Stimulated activated effector memory CD8-positive, alpha-beta T cell treated with anti-CD3 and anti-CD28 coated beads, Interleukin-12 subunit alpha, Interleukin-12 subunit beta, amount 100 ng/mL, for 72 hours (primary cell): ENCODE data around the gene ADAMTS6.
"Not testable (repeated sequence)": the region's sequence is repeated elsewhere in the genome, so short reads cannot be mapped to it uniquely, and the experiment has no call there.

Experiments used
- ATAC-seq: fragments of 150-1000 bp; cut with Tn5 transposase; 2 replicates; pipeline ENCODE4 v1.10.0; 2021
- DNase-seq, 2 donors: peaks; one replicate each; pipeline ENCODE4 v3.0.0; 2021 to 2022; ENCODE audit warnings: low spot score in 2 of 2
- H3K27ac Mint-ChIP-seq: one replicate; pipeline ENCODE4 v1.8.0; 2022; ENCODE audit warnings: mild to moderate bottlenecking, mixed read lengths
- H3K36me3 Mint-ChIP-seq: one replicate; pipeline ENCODE4 v1.8.0; 2022; ENCODE audit warnings: mild to moderate bottlenecking, mixed read lengths
- H3K4me1 Mint-ChIP-seq: one replicate; pipeline ENCODE4 v1.8.0; 2022; ENCODE audit warnings: mixed read lengths
- H3K4me3 Mint-ChIP-seq: one replicate; pipeline ENCODE4 v1.8.0; 2022; ENCODE audit warnings: mild to moderate bottlenecking, mixed read lengths
- H3K9me3 Mint-ChIP-seq: one replicate; pipeline ENCODE4 v1.8.0; 2022; ENCODE audit warnings: mixed read lengths

ADAMTS6 gene

GRCh38 chr5:65359569-65359968, 122.2 kb downstream of the ADAMTS6 start:
- Mint-ChIP-seq H3K36me3 (no peaks in the 10 kb centered on the region), H3K4me3 (no peak overlapping the region), H3K9me3 (no peaks in the 10 kb centered on the region), H3K27ac (no peak overlapping the region), H3K4me1 (no peaks in the 10 kb centered on the region)
- DNase-seq: no peak
- ATAC-seq: no peak

GRCh38 chr5:65356274-65356673, 125.4 kb downstream of the ADAMTS6 start:
- ATAC-seq: no peak
- DNase-seq: no peak
- no peaks in the 10 kb centered on the region for H3K4me1 Mint-ChIP-seq
- no peaks in the 10 kb centered on the region for H3K9me3 Mint-ChIP-seq
- no peaks in the 10 kb centered on the region for H3K36me3 Mint-ChIP-seq
- no peak overlapping the region for H3K4me3 Mint-ChIP-seq
- no peak overlapping the region for H3K27ac Mint-ChIP-seq

- Mint-ChIP-seq H3K27ac (no peak overlapping the region), H3K4me3 (no peak overlapping the region), H3K4me1 (no peaks in the 10 kb centered on the region), H3K9me3 (no peaks in the 10 kb centered on the region), H3K36me3 (no peaks in the 10 kb centered on the region)
- ATAC-seq: no peak
- DNase-seq: no peak
Measured at GRCh38 chr5:65355301-65355700, 126.4 kb downstream of the ADAMTS6 start.

GRCh38 chr5:65341835-65342234, 139.9 kb downstream of the ADAMTS6 start:
- H3K27ac Mint-ChIP-seq: no peak overlapping the region
- H3K9me3 Mint-ChIP-seq: peaks cover 27% of the 10 kb centered on the region
- no peak for DNase-seq
- H3K36me3 Mint-ChIP-seq: no peaks in the 10 kb centered on the region
- no peak overlapping the region for H3K4me3 Mint-ChIP-seq
- ATAC-seq: no peak
- no peaks in the 10 kb centered on the region for H3K4me1 Mint-ChIP-seq

- ATAC-seq (no peak), DNase-seq (no peak)
- no peaks in the 10 kb centered on the region for H3K4me1 Mint-ChIP-seq
- H3K9me3 Mint-ChIP-seq: peaks cover 27% of the 10 kb centered on the region
- no peak overlapping the region for H3K27ac Mint-ChIP-seq
- H3K36me3 Mint-ChIP-seq: no peaks in the 10 kb centered on the region
- no peak overlapping the region for H3K4me3 Mint-ChIP-seq
Measured at GRCh38 chr5:65338606-65339151, 143.0 kb downstream of the ADAMTS6 start.

GRCh38 chr5:65334077-65334476, 147.6 kb downstream of the ADAMTS6 start:
- H3K9me3 Mint-ChIP-seq: no peaks in the 10 kb centered on the region
- no peak for ATAC-seq
- no peak overlapping the region for H3K27ac Mint-ChIP-seq
- no peak for DNase-seq
- H3K36me3 Mint-ChIP-seq: no peaks in the 10 kb centered on the region
- H3K4me3 Mint-ChIP-seq: no peak overlapping the region
- H3K4me1 Mint-ChIP-seq: no peaks in the 10 kb centered on the region

- no peaks in the 10 kb centered on the region for H3K4me1 Mint-ChIP-seq
- no peak for DNase-seq
- ATAC-seq: no peak
- H3K9me3 Mint-ChIP-seq: no peaks in the 10 kb centered on the region
- no peak overlapping the region for H3K4me3 Mint-ChIP-seq
- no peak overlapping the region for H3K27ac Mint-ChIP-seq
- no peaks in the 10 kb centered on the region for H3K36me3 Mint-ChIP-seq
Measured at GRCh38 chr5:65332591-65332990, 149.1 kb downstream of the ADAMTS6 start.

GRCh38 chr5:65329266-65329665, 152.5 kb downstream of the ADAMTS6 start:
- H3K4me1 Mint-ChIP-seq: no peaks in the 10 kb centered on the region
- H3K27ac Mint-ChIP-seq: no peak overlapping the region
- H3K9me3 Mint-ChIP-seq: no peaks in the 10 kb centered on the region
- H3K36me3 Mint-ChIP-seq: no peaks in the 10 kb centered on the region
- no peak overlapping the region for H3K4me3 Mint-ChIP-seq
- DNase-seq (no peak), ATAC-seq (no peak)

- Mint-ChIP-seq H3K27ac (no peak overlapping the region), H3K4me1 (no peaks in the 10 kb centered on the region), H3K4me3 (no peak overlapping the region), H3K9me3 (no peaks in the 10 kb centered on the region), H3K36me3 (no peaks in the 10 kb centered on the region)
- DNase-seq (no peak), ATAC-seq (no peak)
Measured at GRCh38 chr5:65327582-65327981, 154.1 kb downstream of the ADAMTS6 start.

- H3K9me3 Mint-ChIP-seq: no peaks in the 10 kb centered on the region
- DNase-seq (no peak), ATAC-seq (no peak)
- no peaks in the 10 kb centered on the region for H3K4me1 Mint-ChIP-seq
- H3K27ac Mint-ChIP-seq: no peak overlapping the region
- H3K36me3 Mint-ChIP-seq: no peaks in the 10 kb centered on the region
- H3K4me3 Mint-ChIP-seq: no peak overlapping the region
Measured at GRCh38 chr5:65326922-65327321, 154.8 kb downstream of the ADAMTS6 start.

GRCh38 chr5:65324226-65324625, 157.5 kb downstream of the ADAMTS6 start:
- H3K4me1 Mint-ChIP-seq: no peaks in the 10 kb centered on the region
- no peak for DNase-seq
- ATAC-seq: no peak
- no peaks in the 10 kb centered on the region for H3K9me3 Mint-ChIP-seq
- H3K36me3 Mint-ChIP-seq: no peaks in the 10 kb centered on the region
- no peak overlapping the region for H3K4me3 Mint-ChIP-seq
- H3K27ac Mint-ChIP-seq: no peak overlapping the region

GRCh38 chr5:65320704-65321103, 161.0 kb downstream of the ADAMTS6 start:
- H3K27ac Mint-ChIP-seq, H3K36me3 Mint-ChIP-seq, H3K4me1 Mint-ChIP-seq, H3K4me3 Mint-ChIP-seq, H3K9me3 Mint-ChIP-seq, ATAC-seq, DNase-seq: not testable (repeated sequence)

- ATAC-seq (no peak), DNase-seq (no peak)
- Mint-ChIP-seq H3K4me3 (no peak overlapping the region), H3K4me1 (no peaks in the 10 kb centered on the region), H3K36me3 (no peaks in the 10 kb centered on the region), H3K27ac (no peak overlapping the region), H3K9me3 (peaks cover 2% of the 10 kb centered on the region)
Measured at GRCh38 chr5:65320250-65320649, 161.5 kb downstream of the ADAMTS6 start.

GRCh38 chr5:65307931-65308330, 173.8 kb downstream of the ADAMTS6 start:
- no peak for DNase-seq
- no peaks in the 10 kb centered on the region for H3K36me3 Mint-ChIP-seq
- H3K27ac Mint-ChIP-seq: no peak overlapping the region
- no peaks in the 10 kb centered on the region for H3K4me1 Mint-ChIP-seq
- H3K9me3 Mint-ChIP-seq: no peaks in the 10 kb centered on the region
- no peak for ATAC-seq
- H3K4me3 Mint-ChIP-seq: no peak overlapping the region

- no peaks in the 10 kb centered on the region for H3K4me1 Mint-ChIP-seq
- ATAC-seq (no peak), DNase-seq (no peak)
- no peaks in the 10 kb centered on the region for H3K36me3 Mint-ChIP-seq
- no peak overlapping the region for H3K4me3 Mint-ChIP-seq
- no peaks in the 10 kb centered on the region for H3K9me3 Mint-ChIP-seq
- no peak overlapping the region for H3K27ac Mint-ChIP-seq
Measured at GRCh38 chr5:65307088-65307487, 174.6 kb downstream of the ADAMTS6 start.

- H3K36me3 Mint-ChIP-seq: no peaks in the 10 kb centered on the region
- no peaks in the 10 kb centered on the region for H3K9me3 Mint-ChIP-seq
- no peak for DNase-seq
- H3K27ac Mint-ChIP-seq: no peak overlapping the region
- H3K4me3 Mint-ChIP-seq: no peak overlapping the region
- H3K4me1 Mint-ChIP-seq: no peaks in the 10 kb centered on the region
- no peak for ATAC-seq
Measured at GRCh38 chr5:65305913-65306312, 175.8 kb downstream of the ADAMTS6 start.

- no peak for ATAC-seq
- H3K36me3 Mint-ChIP-seq: no peaks in the 10 kb centered on the region
- no peak for DNase-seq
- no peaks in the 10 kb centered on the region for H3K9me3 Mint-ChIP-seq
- H3K4me1 Mint-ChIP-seq: no peaks in the 10 kb centered on the region
- H3K27ac Mint-ChIP-seq: no peak overlapping the region
- no peak overlapping the region for H3K4me3 Mint-ChIP-seq
Measured at GRCh38 chr5:65299861-65300260, 181.9 kb downstream of the ADAMTS6 start.
